GM18507 (cell line): ENCODE results near the gene CDK6.
A peak's percentile ranks its signal among the peaks of the same experiment; 100 is the strongest.
"Not testable (repeated sequence)": the region's sequence is repeated elsewhere in the genome, so short reads cannot be mapped to it uniquely, and the experiment has no call there.

Experiments
- DNase-seq: peaks from one replicate; pipeline ENCODE4 v3.0.0; 2011; ENCODE audit warnings: low read depth; ENCODE audit not compliant: insufficient read length; ENCODE audit errors: extremely low spot score
- FAIRE-seq: peaks from 2 replicates; lab custom pipeline; 2011; peaks lifted over from hg19 to GRCh38; lab: Jason Lieb, UNC

The CDK6 gene

DNA sequence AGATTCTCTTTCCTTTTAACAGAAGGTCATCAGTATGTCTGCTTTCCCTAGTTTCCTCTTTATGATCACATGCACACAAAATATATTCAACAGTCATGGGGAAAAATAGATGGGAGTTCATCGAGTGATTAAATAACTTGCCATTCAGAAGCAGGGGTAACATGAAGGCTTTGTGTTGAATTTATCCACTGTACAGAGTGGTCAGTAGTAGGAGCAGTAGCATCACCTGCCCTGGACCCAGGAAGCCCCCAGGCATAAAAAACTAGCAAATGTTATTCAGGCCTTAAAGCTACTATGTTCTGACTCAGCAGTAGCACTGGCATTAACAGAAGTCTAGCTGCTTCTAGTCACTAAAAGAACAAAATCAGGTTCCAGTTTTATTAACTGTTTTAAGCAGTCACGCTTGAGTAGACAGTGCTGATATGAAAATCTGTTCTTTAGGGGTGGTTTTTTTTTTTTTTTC, 214.8 kb downstream of the CDK6 start:
- FAIRE-seq (peak; percentile 47), DNase-seq (no peak)

DNA sequence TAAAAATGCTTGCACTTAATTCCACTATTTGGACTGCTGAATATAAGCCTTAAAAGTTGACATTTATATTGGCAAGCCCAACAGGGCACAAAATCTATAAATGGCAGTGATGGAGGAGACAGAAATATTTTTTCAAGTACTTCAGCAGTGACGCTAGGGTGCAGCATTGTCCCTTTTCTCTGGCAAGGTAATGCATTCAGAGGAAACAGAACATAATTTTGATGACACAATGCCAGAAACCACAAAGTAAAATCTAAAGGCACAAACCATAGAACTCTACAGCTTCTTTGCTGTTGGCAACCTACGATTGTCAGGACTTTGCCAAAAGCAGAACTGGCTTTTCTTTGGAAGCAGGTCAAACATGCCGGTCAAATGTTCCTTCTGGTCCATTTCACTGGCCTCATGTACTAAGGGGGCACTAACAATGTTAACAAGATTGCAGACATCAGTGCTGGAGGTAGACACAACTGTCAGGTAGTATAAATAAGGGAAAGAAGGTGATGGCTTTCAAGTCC, 215.3 kb downstream of the CDK6 start:
- FAIRE-seq: peak; percentile 90
- peak; percentile 26 for DNase-seq

DNA sequence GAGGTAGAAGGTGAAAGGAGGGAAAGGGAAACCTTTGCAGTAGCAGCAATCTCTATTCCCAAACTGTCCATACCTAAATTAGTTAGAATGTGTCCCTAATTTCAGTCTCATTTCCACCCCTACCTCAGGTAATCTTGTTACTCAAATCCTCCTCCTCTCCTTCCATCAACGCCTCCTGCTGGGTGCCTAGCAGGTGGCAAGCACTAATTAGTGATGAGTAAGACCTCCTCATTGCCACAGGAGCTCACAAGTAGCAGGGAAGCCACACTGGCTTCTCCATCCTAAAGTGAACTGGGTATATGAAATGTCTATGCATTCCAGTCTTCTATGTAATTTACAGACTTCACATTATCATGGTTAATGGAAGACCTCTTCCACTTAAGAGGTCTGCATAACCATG, 220.5 kb downstream of the CDK6 start:
- DNase-seq (no peak), FAIRE-seq (no peak)

DNA sequence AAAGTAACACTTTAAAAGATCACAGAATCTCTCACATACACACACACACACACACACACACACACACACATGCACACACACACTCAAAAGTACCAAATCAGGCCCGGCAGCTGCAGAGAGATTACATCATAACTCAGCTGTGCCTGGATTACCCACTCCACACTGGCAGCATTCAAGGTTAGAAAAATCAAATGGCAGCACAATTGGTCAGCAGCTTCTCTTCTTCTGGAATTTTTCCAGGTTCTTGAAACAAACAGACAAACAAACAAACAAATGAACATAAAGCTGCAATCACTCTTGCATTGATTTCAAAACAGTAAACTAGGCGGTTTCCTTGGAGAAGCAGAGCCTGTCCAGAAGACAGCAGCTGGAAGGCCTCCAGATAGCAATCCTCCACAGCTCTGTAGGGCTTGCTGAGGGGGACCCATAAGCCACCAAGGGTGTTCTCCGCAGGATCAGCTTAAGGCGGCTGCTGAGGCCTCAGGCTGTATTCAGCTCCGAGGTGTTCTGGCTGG, 221.7 kb downstream of the CDK6 start:
- FAIRE-seq: no peak
- no peak for DNase-seq

DNA sequence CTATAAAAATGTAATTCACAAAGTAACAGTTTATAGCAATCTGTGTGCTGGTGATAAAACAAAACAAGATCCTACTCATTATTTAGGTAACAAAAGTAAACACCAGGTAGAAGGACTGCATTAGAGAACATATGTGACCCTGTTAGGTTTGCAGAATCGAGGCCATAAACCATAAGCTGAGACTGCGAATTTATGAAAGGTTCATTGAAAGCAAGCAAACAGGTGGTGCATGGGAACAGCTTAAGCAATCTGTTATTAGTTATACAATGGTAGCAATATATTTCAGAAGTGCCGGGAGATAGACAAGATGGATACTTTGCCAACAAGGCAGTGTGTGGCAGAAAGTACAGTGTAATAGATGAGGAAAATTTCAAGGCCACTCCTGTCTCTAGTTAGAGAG, 222.7 kb downstream of the CDK6 start:
- FAIRE-seq (no peak), DNase-seq (no peak)

DNA sequence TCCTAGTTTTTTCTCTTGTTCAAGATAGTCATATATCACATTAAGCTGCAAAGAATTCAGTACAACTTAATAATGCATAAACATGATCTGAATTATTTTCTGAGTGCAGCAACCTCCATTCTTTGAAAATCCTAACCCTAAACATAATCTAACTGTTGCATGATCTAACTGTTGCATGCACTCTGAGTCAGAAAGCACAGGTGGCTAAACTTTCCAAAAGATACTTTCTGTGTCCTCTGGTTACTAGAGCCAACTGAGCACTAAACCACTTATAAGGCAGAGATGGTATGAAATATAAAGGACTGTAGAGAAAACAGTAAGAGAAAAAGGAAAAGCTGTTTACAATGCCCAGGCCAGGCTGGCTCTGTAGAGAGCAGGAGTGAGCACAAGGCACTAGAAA, 223.2 kb downstream of the CDK6 start:
- DNase-seq (no peak), FAIRE-seq (no peak)

DNA sequence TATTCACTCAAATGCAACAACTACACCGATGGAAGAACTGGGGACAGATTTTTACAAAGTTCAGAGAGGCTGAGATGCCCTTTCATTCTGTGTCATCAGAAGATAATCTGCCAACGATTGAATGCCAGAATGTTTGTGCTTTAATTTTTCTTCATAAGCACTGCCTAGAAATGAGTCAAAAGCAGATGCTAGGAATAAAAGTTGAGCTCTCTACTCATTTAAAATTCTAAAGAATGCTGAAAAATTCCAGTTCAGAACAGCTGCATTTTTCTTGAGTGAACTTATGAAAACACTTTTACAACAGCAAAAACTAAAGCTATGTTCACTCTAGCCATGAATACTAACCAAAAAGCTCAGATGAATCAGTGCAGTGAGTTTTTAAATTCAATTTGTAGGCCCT, 223.9 kb downstream of the CDK6 start:
- FAIRE-seq (no peak), DNase-seq (no peak)

DNA sequence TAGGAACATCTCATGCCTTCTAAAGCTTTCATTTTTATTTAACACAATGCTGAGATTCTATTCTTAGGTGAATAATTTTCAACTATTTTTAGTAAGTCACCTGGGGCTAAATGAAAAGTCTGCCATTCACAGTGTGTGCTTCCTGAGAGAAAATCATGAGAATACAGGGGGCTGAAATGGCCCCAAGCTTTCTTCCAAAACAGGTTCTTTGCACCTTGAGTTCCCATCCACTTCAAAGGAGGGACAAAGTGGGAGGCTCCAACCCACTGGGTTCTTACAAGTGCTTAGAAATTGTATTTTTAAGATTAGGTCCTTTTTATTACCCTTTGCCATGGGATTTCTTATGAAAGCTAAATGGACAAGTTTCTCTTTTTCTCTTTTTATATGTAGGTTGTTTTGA, 224.6 kb downstream of the CDK6 start:
- DNase-seq (no peak), FAIRE-seq (no peak)

DNA sequence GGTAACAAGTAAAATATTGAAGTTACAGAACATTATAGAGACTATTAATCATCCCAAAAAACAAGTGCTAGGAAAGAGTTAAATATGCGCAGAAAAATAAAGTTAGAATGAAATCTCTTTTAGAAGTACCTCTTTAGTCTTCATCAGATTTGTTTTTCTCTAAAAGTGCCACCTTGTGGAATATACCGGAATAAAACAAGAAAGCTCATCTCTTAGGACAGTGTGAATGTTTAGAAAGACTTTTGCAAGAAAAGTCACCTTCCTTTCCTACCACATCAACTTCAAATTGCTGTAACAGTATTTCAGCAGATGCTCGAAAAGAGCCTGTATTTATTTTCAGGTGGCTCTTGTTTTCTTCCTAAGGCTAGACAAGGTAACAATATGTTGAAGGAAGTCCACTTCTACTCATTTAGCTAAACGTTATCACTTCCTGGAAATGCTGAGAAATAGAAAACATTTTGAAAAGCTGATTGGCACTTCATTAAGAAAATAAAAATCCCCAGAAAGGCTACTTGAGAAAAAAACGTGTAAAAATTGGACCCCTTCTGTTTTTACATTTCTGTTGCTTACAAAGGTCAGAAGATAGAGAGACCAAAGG, 226.4 kb downstream of the CDK6 start:
- no peak for DNase-seq
- peak; percentile 77 for FAIRE-seq

DNA sequence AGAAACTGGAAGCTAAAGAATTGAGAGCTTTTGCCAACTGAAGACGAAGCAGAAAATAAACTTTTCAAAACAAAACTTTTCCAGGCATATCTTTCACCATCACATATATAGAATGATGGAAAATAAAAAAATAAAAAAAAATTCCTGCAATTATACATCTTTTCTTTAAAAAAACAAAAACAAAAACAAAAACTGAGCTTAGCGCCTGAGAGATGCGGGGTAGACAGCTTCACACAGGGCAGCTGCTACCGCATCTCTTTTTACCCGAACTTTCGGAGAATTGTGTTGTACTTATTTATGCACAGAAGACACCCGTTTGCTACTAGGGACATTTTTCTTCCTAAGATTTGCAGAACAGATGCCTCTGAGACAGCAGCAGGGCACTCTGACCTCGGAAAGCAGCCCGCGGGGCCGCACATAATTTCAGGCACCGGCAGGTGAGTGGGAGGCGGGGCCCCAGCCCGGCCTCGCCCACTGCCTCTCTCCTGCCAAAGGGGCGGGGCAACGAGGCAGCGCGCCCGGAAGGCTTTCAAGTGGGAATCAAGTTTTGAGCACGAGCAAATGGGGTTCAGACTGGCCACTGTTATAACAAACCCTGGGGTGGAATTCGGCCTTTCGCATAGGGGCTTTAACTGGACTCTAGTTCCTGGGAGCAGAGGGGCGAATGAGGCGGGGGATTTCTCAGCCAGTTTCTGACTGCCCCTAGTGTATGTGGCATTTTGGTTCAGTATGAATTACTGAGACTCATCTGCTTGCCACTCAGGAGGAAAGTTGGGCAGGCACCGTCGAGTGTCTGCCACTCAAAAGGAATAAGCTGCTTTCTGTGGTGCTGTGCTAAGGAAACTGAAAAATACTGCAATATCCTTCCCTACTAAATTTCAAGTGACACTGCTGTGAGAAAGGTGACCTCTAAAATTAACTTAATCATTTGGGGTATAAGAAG, 227.7 kb downstream of the CDK6 start:
- FAIRE-seq: no peak
- no peak for DNase-seq

DNA sequence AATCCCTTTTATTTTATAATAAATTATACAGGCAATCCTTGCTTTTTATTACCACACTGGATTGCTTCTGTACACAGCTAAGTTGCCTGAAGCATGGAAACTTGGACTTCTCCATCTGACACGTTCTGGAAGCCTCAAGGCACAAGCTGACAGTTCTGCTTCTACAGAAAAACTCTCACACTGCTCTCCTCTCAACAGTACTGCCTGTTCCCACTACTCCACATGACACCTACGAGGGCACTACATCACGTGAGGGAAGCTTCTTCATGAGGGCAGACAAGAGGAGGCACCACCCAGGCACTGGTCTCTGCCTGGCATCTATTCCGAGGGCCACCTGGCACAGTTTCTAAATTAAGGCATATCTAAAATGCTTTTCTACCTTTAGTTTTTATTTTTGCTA, 229.4 kb downstream of the CDK6 start:
- DNase-seq: no peak
- no peak for FAIRE-seq

DNA sequence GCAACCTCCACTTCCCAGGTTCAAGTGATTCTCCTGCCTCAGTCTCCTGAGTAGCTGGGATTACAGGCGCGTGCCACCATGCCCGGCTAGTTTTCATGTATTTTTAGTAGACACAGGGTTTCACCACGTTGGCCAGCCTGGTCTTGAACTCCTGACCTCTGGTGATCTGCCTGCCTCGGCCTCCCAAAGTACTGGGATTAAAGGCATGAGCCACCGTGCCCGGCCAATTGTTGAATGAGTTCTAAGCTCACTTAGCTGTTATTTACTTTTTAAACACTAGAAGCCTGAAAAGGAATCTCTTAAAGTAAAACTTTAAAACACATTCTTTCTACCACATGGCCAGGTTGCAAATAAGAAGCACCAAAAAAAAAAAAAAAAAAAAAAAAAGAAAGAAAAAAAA, 231.9 kb downstream of the CDK6 start:
- not testable (repeated sequence) for DNase-seq, FAIRE-seq

DNA sequence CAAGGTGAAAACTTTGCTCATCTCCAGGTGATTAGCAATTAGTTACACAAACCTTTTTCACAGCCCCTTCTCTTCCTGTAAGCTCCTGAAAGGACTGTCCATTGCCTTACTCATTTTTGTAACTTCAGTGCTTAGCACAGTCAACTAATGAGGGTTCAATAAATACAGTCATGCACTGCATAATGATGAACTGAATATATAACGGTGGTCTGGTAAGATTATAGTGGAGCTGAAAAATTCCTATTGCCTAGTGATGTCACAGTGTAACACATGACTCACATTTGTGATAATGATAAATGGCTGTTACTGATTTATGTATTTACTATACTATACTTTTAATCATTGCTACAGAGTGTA, 233.3 kb downstream of the CDK6 start:
- no peak for FAIRE-seq
- DNase-seq: no peak

DNA sequence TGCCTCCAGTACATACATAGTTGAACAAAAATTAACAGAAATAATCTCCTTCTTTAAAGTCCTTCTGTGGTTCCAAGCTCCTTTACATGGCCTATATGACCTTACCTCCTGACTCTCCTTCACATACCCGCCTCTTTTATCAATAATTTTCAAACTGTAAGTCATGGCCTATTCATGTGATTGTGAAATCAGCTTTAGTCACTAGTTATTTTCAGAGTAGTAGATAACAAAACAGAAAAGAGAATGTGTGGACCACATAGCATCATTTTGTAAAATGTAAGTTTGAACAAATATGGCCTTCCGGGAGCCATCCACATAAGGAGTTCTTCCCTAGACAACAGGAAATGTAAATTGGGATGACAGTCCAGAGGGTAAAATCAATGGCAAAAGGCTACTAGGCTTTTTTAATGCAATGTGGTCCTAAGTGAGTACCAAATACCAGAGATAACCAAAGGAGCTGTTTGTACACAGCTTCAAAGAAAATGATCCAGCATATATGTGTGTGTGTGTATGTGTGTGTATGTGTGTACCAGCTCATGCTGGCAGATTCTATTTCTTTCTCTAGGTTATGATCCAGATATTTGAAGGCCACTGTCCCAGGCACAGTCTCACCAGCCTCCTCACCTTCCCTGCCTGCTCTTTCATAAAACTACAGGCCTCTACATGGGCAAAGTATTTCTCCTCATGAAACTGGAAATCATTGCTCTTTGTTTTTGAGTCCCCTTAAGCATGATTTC, 233.9 kb downstream of the CDK6 start:
- FAIRE-seq: no peak
- DNase-seq: no peak

DNA sequence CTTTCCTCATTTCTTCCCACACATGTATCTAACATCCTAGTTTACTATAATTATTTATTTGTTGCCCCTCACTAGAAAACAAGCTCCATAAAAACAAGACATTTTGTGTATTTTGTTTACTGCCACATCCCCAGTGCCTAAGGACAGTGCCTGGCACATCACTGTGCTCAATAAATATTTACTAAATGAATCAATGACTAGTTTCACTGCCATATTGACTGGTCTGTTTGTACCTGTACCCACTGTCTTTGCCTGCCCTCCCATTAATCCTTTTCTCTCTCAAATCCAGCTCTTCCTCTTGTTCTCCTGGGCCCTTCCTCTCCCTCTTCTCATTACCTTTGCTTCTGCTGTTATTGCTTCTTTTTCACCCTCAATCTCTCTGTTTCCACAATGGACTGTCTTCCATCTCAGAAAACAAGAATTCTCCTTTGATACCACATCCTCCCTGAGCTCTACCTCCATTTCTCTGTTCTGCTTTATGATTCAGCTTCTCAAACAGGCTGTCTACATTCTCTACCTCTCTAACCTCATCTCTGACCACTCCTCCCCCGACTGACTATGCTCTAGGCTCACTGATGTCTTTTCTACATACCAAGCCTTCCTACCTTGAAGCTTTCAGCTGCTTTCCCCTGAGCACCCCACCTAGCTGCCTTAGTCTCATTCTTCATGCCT, 237.9 kb downstream of the CDK6 start:
- no peak for DNase-seq
- FAIRE-seq: no peak

DNA sequence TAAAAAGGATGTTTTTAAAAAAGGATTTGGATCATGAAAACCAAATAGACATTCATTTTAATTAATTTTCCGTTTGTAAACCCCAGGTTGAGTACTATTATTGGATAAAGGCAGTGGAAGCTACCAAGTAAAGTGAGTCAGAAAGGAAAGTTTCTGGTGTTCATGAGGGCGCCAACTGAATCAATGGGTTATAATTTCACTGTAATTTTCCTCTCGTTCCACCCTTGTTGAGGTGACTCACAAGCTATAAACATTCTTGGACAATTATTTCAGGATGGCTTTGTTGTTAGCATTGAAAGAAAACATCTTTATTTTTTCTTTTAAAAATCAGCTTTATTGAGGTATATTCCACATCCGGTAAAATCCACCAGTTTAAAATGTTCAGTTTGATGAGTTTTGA, 241.1 kb downstream of the CDK6 start:
- FAIRE-seq (no peak), DNase-seq (no peak)

DNA sequence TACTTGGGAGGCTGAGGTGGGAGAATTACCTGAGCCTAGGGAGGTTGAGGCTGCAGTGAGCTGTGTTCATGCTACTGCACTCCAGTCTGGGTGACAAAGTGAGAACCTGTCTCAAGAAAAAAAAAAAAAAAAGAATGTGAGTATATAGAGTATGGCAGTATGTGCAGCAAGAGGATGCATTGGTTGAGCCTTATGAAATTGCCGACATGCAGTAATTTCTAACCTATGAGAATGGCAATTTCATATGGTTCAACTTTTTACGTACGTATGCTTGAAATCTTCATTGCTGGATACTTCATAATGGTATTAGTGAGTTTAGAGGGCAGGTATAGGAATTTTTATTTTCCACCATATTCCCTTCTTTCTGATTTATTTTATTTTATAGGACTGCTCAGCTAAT, 241.6 kb downstream of the CDK6 start:
- DNase-seq (no peak), FAIRE-seq (no peak)

DNA sequence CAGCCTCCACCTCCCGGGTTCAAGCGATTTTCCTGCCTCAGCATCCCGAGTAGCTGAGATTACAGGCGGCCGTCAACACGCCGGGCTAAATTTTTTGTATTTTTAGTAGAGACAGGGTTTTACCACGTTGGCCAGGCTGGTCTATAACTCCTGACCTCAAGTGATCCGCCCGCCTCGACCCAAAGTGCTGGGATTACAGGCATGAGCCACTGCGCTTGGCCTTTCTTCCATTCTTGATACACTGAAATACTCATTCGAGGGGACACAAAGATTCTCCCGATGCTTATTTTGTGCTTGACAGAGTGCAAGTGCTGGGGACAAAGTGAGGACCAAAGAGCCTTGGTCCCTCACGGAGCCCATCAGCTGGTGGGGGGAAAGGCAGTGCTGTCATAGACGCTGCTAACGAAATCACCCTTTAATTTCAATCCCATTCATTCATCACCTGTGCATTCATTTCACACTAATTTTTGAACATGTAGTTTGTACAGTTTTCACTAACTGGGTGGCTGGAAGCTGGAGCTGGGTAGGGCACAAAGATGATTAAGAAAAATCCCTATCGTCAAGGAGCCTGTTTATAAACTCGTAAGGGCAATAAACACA, 245.6 kb downstream of the CDK6 start:
- DNase-seq (no peak), FAIRE-seq (no peak)

DNA sequence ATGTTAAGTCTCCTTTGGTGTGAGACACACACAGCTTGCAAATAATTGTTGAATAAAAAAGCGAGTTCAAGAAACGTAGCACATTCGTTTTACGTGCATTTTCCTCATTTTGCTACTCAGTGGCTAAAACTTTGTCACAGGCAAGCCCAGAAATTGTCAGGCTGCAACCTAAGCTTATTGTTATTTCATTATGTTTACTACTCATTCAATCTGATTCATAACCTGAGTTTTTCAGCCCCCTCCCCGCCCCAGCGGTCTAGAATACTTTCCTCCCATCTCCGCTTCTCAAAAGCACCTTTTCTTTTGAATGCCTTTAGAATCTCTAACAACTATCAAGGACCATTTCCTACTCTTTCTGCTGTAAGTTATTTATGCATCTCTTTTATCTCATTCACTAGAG, 247.3 kb downstream of the CDK6 start:
- FAIRE-seq (no peak), DNase-seq (no peak)
